Kidney capillary endothelial cell (primary cell): ENCODE data around the gene TMEM17.

ENCODE experiments used
- DNase-seq: peaks from one replicate; pipeline ENCODE4 v3.0.0-alpha.2; 2018; ENCODE audit warnings: low spot score

TMEM17 gene

GRCh38 chr2:62455957-62456692, 49.9 kb downstream of the TMEM17 start:
- no peak for DNase-seq

GRCh38 chr2:62453955-62454354, 52.0 kb downstream of the TMEM17 start:
- no peak for DNase-seq

GRCh38 chr2:62452701-62453454, 53.1 kb downstream of the TMEM17 start:
- DNase-seq: no peak

DNA sequence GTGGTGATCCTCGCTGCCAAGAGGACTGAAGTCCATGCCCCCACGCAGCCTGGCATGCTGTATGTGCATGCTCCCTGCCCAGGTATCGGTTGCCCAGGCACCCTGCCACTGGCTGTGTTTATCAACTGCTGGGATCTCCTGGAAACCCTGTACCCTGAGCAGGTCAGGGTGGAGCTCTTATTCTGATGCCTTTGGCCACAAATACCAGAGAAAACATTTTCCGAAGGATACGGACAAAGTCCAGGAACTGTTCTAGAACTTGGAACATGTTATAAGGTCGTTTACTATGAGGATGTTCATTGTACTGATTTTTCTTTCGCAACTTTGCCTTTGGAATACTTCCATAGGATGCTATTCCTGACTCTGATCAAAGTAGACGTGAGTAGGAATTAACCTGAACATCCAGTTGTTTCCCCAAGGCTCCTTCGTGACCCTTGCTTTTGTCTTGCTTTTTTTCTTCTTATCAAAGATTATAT, 55.2 kb downstream of the TMEM17 start:
- DNase-seq: no peak
